HCT116 (cell line): Measurements from ENCODE around the gene FAM184A. TPM values are rescaled to one million over a fixed set of nuclear protein-coding genes. Genes with fewer than 3 reads are reported as not detected.

Source experiments
- ATAC-seq: fragments of 200-7000 bp; cut with Tn5 transposase; 2 replicates; pipeline ENCODE4 v1.9.1; 2020; ENCODE audit warnings: mild to moderate bottlenecking, moderate library complexity
- BruUV-seq: library from RNA; stranded (reverse); fragments of 400-500 nt; replicated peaks from 2 replicates; lab custom pipeline; 2021; lab: Mats Ljungman, UMichigan
- CTCF ChIA-PET: fragments of 300-600 bp; sonication (Branson Sonifier 250); formaldehyde crosslinking; loops from one replicate; lab custom pipeline; 2021; ENCODE audit warnings: antibody characterized with exemption; lab: Charles Lee
- POLR2A ChIA-PET: fragments of 300-600, 350-600 bp; sonication (Branson Sonifier 250); formaldehyde crosslinking; loops from one replicate; lab custom pipeline; 2021; ENCODE audit warnings: antibody characterized with exemption; lab: Charles Lee
- RAD21 ChIA-PET, 2 experiments: fragments of 300-600 bp; sonication (Branson Sonifier 250); formaldehyde crosslinking; loops; one replicate each; lab custom pipeline; 2023; ENCODE audit warnings: low total read pairs in 2 of 2; ENCODE audit not compliant: uncharacterized antibody in 2 of 2, unreplicated experiment in 2 of 2, low non-redundant PET in 1 of 2; lab: Charles Lee
- DNase-seq: peaks from one replicate; pipeline ENCODE4 v3.0.0-alpha.2; 2010; ENCODE audit warnings: low read depth, low spot score
- H2AFZ ChIP-seq: fragments of 200-600 bp; shearing (Covaris generic), sonication (generic); 2 replicates; pipeline ENCODE4 v1.6.1; 2017; ENCODE audit warnings: low read depth, mixed run types, mixed read lengths, antibody characterized with exemption, low read length; ENCODE audit not compliant: poor library complexity, severe bottlenecking
- H3K27ac ChIP-seq: 2 replicates; pipeline ENCODE4 v1.5.1; 2012; ENCODE audit warnings: low read depth, low read length
- H3K27me3 ChIP-seq: fragments of 200-600 bp; sonication (generic); 2 replicates; pipeline ENCODE4 v1.6.1; 2016; ENCODE audit warnings: mixed run types, low read length, mixed read lengths; ENCODE audit not compliant: insufficient read depth
- H3K36me3 ChIP-seq, 2 experiments: fragments of 200-500 bp in 1 of 2; fragments of 200-600 bp in 1 of 2; sonication (Bioruptor generic) in 1 of 2; sonication (generic) in 1 of 2; 2 replicates each; pipeline versions ENCODE4 v1.5.1 to v1.6.1; 2014 to 2016; ENCODE audit warnings: low read length in 2 of 2, inconsistent platforms in 1 of 2, mixed read lengths in 1 of 2, mixed run types in 1 of 2; ENCODE audit not compliant: insufficient read depth in 2 of 2, control insufficient read depth in 1 of 2
- H3K4me1 ChIP-seq, 2 experiments: fragments of 200-600 bp in 1 of 2; sonication (generic) in 1 of 2; 2 replicates each; pipeline versions ENCODE4 v1.5.1 to v1.6.1; 2012 to 2017; ENCODE audit warnings: low read length in 2 of 2, inconsistent platforms in 1 of 2, mild to moderate bottlenecking in 1 of 2, mixed read lengths in 1 of 2, mixed run types in 1 of 2, moderate library complexity in 1 of 2; ENCODE audit not compliant: insufficient read depth in 2 of 2, control insufficient read depth in 1 of 2
- H3K4me2 ChIP-seq: fragments of 200-600 bp; sonication (generic); 2 replicates; pipeline ENCODE4 v1.6.1; 2017; ENCODE audit warnings: mixed run types, low read length, mixed read lengths
- H3K4me3 ChIP-seq, 2 experiments: fragments of 200-600 bp in 1 of 2; sonication (generic) in 1 of 2; replicated peaks in 1 of 2; 2 replicates each; pipeline ENCODE4 v1.5.1; 2011 to 2016; ENCODE audit warnings: low read length in 2 of 2, control low read depth in 1 of 2, low read depth in 1 of 2, mild to moderate bottlenecking in 1 of 2, mixed read lengths in 1 of 2, mixed run types in 1 of 2
- H3K79me2 ChIP-seq: fragments of 200-600 bp; sonication (generic); 2 replicates; pipeline ENCODE4 v1.6.1; 2017; ENCODE audit warnings: mild to moderate bottlenecking, mixed run types, low read length, moderate library complexity, mixed read lengths; ENCODE audit not compliant: insufficient read depth
- H3K9ac ChIP-seq: fragments of 200-600 bp; sonication (generic); 2 replicates; pipeline ENCODE4 v1.6.1; 2016; ENCODE audit warnings: low read length, mixed read lengths
- H3K9me2 ChIP-seq: fragments of 200-600 bp; sonication (generic), shearing (Covaris generic); 2 replicates; pipeline ENCODE4 v1.6.1; 2017; ENCODE audit warnings: mixed run types, mild to moderate bottlenecking, moderate library complexity; ENCODE audit not compliant: insufficient read depth
- H3K9me3 ChIP-seq, 2 experiments: fragments of 200-500 bp in 1 of 2; fragments of 200-600 bp in 1 of 2; sonication (Bioruptor generic) in 1 of 2; sonication (generic) in 1 of 2; 2 replicates each; pipeline ENCODE4 v1.6.1; 2014 to 2017; ENCODE audit warnings: low read length in 2 of 2, mixed read lengths in 2 of 2, inconsistent platforms in 1 of 2, low read depth in 1 of 2, mild to moderate bottlenecking in 1 of 2, mixed run types in 1 of 2, moderate library complexity in 1 of 2; ENCODE audit not compliant: control insufficient read depth in 1 of 2, insufficient read depth in 1 of 2
- H4K20me1 ChIP-seq: fragments of 200-600 bp; sonication (generic), shearing (Covaris generic); 2 replicates; pipeline ENCODE4 v1.6.1; 2017; ENCODE audit warnings: mixed run types, mild to moderate bottlenecking, moderate library complexity; ENCODE audit not compliant: insufficient read depth
- CBX3 ChIP-seq: IDR thresholded peaks from 2 replicates; pipeline ENCODE4 v1.6.1; 2012; ENCODE audit warnings: low read depth
- CEBPB ChIP-seq: IDR thresholded peaks from 2 replicates; pipeline ENCODE4 v1.6.1; 2012; ENCODE audit warnings: low read depth
- ELF1 ChIP-seq: IDR thresholded peaks from 2 replicates; pipeline ENCODE4 v1.6.1; 2012; ENCODE audit warnings: low read depth, borderline replicate concordance
- EZH2 ChIP-seq: fragments of 200-600 bp; sonication (generic); IDR thresholded peaks from 2 replicates; pipeline ENCODE4 v1.6.1; 2017; ENCODE audit warnings: antibody characterized with exemption, mixed run types
- EZH2phosphoT487 ChIP-seq: fragments of 200-600 bp; IDR thresholded peaks from 2 replicates; pipeline ENCODE4 v1.6.1; 2018; ENCODE audit warnings: antibody characterized with exemption, borderline replicate concordance
- FOSL1 ChIP-seq: IDR thresholded peaks from 2 replicates; pipeline ENCODE4 v1.6.1; 2012; ENCODE audit warnings: low read depth
- POLR2AphosphoS5 ChIP-seq: IDR thresholded peaks from 2 replicates; pipeline ENCODE4 v1.6.1; 2011; ENCODE audit warnings: mild to moderate bottlenecking, low read depth, low read length, moderate library complexity
- RAD21 ChIP-seq: IDR thresholded peaks from 2 replicates; pipeline ENCODE4 v1.6.1; 2012; ENCODE audit warnings: low read depth, mild to moderate bottlenecking
- REST ChIP-seq: IDR thresholded peaks from 2 replicates; pipeline ENCODE4 v1.6.1; 2012; ENCODE audit warnings: low read depth
- SIN3A ChIP-seq: IDR thresholded peaks from 2 replicates; pipeline ENCODE4 v1.6.1; 2012; ENCODE audit warnings: low read depth
- SP1 ChIP-seq: IDR thresholded peaks from 2 replicates; pipeline ENCODE4 v1.6.1; 2012; ENCODE audit warnings: low read depth
- SRF ChIP-seq: IDR thresholded peaks from 2 replicates; pipeline ENCODE4 v1.6.1; 2012; ENCODE audit warnings: low read depth
- ZNF274 ChIP-seq: fragments of 200-500 bp; sonication (Bioruptor generic); IDR thresholded peaks from 2 replicates; pipeline ENCODE4 v1.6.1; 2014; ENCODE audit warnings: mild to moderate bottlenecking, low read depth, low read length, inconsistent platforms
- intact Hi-C: fragments of 100-400 bp; cut with micrococcal nuclease; formaldehyde crosslinking; loops from 2 replicates; pipeline ENCODE4 v1.10.0; 2022
- total RNA-seq: library from RNA; stranded (reverse); gene quantifications from one replicate; pipeline ENCODE4 v1.2.1, GENCODE V29; 2021; ENCODE audit not compliant: unreplicated experiment
- TF ChIP-seq, protein P1 (sequence below): IDR thresholded peaks from 2 replicates; pipeline ENCODE4 v1.6.1; 2012
- TF ChIP-seq, protein P2 (sequence below): IDR thresholded peaks from 2 replicates; pipeline ENCODE4 v1.6.1; 2012
- TF ChIP-seq, protein P3 (sequence below): IDR thresholded peaks from 2 replicates; pipeline ENCODE4 v1.6.1; 2011; ENCODE audit warnings: mild to moderate bottlenecking, low read length, moderate library complexity; ENCODE audit not compliant: insufficient replicate concordance; ENCODE audit errors: extremely low read depth
- TF ChIP-seq, protein P4 (sequence below), 3 experiments: fragments of 200-600 bp in 1 of 3; sonication (generic) in 1 of 3; IDR thresholded peaks in 2 of 3; conservative IDR thresholded peaks in 1 of 3; 2 replicates each; pipeline ENCODE4 v1.5.1; 2012 to 2017; ENCODE audit warnings: low read depth in 2 of 3, low read length in 2 of 3, antibody characterized with exemption in 1 of 3, borderline replicate concordance in 1 of 3, control low read depth in 1 of 3, mild to moderate bottlenecking in 1 of 3, mixed read lengths in 1 of 3, mixed run types in 1 of 3, moderate library complexity in 1 of 3; ENCODE audit not compliant: insufficient read depth in 1 of 3

The FAM184A gene
- total RNA-seq, 1 experiment from 2014 or later: 2.4 TPM

- no peaks in the 10 kb centered on the region for H3K36me3 ChIP-seq
- RAD21 ChIA-PET: no interaction called here
- TF ChIP-seq, protein P1, sequence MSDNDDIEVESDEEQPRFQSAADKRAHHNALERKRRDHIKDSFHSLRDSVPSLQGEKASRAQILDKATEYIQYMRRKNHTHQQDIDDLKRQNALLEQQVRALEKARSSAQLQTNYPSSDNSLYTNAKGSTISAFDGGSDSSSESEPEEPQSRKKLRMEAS: no peak
- TF ChIP-seq SIN3A: no peak
- no peak for TF ChIP-seq CEBPB
- no peak for TF ChIP-seq POLR2AphosphoS5
- TF ChIP-seq, protein P2, sequence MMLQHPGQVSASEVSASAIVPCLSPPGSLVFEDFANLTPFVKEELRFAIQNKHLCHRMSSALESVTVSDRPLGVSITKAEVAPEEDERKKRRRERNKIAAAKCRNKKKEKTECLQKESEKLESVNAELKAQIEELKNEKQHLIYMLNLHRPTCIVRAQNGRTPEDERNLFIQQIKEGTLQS: no peak
- no peak for TF ChIP-seq SRF
- TF ChIP-seq REST: no peak
- TF ChIP-seq EZH2phosphoT487: no peak
- no peak for TF ChIP-seq SP1
- TF ChIP-seq FOSL1: no peak
- no peak for TF ChIP-seq ZNF274
- TF ChIP-seq, protein P3, sequence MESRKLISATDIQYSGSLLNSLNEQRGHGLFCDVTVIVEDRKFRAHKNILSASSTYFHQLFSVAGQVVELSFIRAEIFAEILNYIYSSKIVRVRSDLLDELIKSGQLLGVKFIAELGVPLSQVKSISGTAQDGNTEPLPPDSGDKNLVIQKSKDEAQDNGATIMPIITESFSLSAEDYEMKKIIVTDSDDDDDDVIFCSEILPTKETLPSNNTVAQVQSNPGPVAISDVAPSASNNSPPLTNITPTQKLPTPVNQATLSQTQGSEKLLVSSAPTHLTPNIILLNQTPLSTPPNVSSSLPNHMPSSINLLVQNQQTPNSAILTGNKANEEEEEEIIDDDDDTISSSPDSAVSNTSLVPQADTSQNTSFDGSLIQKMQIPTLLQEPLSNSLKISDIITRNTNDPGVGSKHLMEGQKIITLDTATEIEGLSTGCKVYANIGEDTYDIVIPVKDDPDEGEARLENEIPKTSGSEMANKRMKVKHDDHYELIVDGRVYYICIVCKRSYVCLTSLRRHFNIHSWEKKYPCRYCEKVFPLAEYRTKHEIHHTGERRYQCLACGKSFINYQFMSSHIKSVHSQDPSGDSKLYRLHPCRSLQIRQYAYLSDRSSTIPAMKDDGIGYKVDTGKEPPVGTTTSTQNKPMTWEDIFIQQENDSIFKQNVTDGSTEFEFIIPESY: no peak
- no peak for TF ChIP-seq CBX3
- TF ChIP-seq EZH2: no peak
- TF ChIP-seq, protein P4, sequence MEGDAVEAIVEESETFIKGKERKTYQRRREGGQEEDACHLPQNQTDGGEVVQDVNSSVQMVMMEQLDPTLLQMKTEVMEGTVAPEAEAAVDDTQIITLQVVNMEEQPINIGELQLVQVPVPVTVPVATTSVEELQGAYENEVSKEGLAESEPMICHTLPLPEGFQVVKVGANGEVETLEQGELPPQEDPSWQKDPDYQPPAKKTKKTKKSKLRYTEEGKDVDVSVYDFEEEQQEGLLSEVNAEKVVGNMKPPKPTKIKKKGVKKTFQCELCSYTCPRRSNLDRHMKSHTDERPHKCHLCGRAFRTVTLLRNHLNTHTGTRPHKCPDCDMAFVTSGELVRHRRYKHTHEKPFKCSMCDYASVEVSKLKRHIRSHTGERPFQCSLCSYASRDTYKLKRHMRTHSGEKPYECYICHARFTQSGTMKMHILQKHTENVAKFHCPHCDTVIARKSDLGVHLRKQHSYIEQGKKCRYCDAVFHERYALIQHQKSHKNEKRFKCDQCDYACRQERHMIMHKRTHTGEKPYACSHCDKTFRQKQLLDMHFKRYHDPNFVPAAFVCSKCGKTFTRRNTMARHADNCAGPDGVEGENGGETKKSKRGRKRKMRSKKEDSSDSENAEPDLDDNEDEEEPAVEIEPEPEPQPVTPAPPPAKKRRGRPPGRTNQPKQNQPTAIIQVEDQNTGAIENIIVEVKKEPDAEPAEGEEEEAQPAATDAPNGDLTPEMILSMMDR (IDR thresholded peaks at IDR 0.05 in 2 of 3, conservative IDR thresholded peaks at IDR 0.05 in 1 of 3; ENCODE audit: borderline replicate concordance in 1 of 3, insufficient read depth in 1 of 3, low read depth in 2 of 3, low read length in 2 of 3): no peak
- TF ChIP-seq ELF1: no peak
- TF ChIP-seq RAD21: no peak
- no peak overlapping the region for H3K4me2 ChIP-seq
- no peak overlapping the region for H3K27ac ChIP-seq
- H3K9ac ChIP-seq: no peak overlapping the region
- H4K20me1 ChIP-seq: no peaks in the 10 kb centered on the region
- H3K27me3 ChIP-seq: no peaks in the 10 kb centered on the region
- ATAC-seq (no peak), DNase-seq (no peak)
- H3K79me2 ChIP-seq: no peaks in the 10 kb centered on the region
- no peaks in the 10 kb centered on the region for H3K9me3 ChIP-seq
- H3K4me1 ChIP-seq: peaks cover 10 to 13% of the 10 kb centered on the region in 2 experiments
- POLR2A ChIA-PET: no interaction called here
- no peak overlapping the region for H3K4me3 ChIP-seq
- intact Hi-C loops: loop anchor here (10.0 kb wide), 1 partner anchor 315 kb away; no protein-coding TSS in a partner anchor
- H3K9me2 ChIP-seq: no peaks in the 10 kb centered on the region
- H2AFZ ChIP-seq: no peak overlapping the region
- CTCF ChIA-PET: no interaction called here
- no TSS peak for BruUV-seq
Observed at GRCh38 chr6:119119989-119120388, 41.5 kb upstream of the FAM184A start.
